RPMI8226 (cell line): ENCODE results near the gene ABCF2.

Experiments
- DNase-seq: peaks from one replicate; pipeline ENCODE4 v3.0.0-alpha.2; 2015

ABCF2 gene

DNA sequence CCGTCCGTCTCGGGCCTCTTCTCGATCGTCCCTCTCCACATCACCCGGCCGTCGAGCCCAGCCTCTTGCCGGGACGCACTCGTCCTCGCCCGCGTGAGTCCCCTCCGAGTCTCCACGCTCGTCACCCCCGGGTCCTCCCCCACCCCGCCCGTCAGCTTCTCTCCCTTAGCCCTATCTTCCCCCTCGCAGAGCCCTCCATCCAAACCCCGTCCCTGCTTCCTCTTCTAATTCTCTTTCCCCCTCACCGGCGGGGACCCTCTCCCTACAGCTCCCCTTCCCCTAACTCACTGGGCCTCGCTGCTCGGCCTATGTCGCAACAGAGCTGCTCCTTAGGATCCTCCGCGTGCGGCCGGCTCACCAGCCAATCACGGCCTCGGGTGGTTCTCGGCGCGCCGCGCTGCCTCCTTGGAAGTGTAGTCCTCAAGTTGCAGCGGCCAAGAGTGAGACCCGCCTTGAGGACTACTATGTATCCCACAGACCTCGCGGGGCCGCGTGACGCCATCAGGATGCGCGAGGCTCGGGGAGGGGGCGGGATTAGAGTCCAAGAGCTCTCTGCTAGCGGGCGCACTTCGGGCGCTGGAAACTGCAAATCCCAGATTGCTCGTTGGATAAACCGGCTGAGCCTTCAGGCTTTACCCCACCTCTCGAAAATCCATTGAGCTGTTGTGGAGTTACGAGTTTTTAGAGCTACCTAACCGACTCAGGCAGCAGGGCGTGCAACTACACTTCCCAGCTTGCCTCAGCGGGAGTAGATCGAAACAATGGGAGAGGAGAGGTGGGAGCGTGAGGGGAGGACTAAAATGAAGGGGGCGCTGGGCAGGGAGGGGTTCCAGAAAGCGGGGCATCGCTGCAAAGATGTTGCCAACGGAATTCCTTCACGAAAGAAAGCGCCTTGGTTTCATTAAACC lies at the start of gene ABCF2:
Gene ABCF2, minus strand, starts transcription at position 331 of the 908 bp plus-strand sequence. CDS start 747 bp downstream, outside the sequence.
- peak; percentile 99 for DNase-seq

- DNase-seq, result no peak
Observed at GRCh38 chr7:151275813-151276577, 49.0 kb upstream of the ABCF2 start.

DNA sequence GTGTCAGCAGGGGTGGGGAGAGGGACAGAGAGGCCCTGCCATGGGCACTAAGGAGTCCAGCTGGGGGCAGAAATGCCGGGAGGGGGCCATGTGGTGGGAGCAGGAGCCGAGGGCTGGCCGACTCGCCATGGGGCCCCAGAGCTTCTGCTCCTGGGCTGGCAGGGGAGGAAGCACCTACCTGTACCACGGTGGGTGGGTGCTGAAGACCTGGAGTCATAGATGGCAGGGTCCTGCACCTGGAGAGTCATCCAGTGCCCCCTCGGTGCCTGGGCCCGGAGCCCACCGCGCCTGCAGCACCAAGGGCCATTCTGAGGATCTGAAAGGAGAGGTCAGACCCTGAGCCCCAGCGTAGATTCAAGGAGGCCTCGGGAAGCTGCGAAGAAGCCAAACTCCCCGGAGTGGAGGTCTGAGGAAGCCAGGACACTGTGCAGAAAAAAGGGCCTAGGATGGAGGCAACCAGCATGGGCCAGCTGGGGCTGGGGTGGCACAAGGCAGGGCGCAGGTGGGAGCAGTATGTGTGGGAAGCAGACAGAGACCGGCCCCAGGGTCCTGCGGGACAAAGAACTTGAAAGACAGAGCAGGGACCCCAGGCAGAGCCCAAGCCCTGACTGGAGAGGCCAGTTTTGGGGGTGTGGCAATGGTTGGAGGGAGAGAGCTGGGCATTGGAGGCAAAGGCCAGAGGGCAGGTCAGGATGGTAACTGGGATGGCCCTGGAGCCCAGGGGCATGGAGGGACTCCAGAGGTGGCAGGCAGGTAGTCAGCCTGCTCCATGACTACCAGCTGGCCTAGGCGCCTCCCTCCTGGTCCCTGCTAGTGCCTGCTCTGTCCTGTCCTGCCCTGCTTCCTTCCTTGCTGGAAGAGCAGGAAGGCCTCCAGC lies 48.2 kb upstream of the ABCF2 start:
- no peak for DNase-seq

DNA sequence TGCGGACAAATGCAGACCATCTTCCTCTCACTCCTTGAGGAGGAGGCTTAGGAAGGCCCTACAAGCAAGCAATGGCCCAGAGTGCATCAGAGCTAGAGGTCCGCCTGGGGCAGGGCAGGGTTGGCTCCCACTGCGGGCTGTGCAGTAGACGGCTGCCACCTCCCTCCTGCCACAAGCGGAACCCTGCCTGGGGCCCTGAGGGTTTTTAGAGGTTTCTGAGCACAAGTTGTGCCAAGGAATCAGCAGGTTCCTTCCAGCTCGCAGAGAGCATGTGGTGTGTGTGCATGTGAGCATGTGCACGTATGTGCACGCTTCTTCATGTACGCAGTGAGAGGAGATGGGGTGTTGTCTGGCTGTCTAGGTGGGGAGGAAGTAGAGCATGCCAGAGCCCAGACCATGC lies 47.4 kb upstream of the ABCF2 start:
- DNase-seq, result peak; percentile 38

DNA sequence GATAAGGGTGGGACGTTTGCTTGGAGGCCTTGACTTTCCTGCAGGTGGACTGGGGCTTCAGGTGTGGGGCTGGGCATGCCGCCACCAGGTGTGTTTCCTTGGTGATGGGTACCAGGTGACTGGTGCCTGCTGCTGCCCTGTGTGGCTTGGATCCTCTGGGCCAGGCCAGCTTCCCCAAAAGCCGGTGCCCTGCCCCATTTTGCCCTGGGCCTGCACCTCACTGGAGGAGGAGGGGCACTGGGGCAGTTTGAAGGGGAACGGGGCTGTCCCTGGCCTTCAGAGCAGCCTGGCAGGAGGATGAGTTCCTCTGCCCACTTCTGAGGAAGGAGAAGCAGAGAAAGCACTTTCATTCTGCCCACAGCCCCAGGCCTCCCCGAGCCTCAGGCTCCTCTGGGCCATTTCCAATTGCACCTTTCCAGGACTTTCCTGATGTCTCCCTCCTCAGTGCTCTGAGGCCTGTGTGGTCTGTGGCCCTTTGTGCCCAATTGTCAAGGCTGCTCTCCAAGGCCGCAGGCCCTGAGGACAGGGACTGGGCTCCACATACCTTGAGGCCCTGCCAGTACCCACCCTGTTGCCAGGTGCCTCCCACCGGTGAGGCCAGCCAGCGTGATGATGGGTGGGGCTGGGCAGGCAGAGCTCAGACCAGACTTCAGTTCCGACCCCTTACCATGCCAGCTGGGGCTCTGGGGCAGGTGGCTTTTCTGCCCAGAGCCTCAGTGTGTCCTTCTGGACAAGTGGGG lies 46.8 kb upstream of the ABCF2 start:
- DNase-seq, result peak; percentile 26

GRCh38 chr7:151272877-151273276 lies 45.9 kb upstream of the ABCF2 start:
- DNase-seq, result no peak

- DNase-seq, result no peak
Observed at GRCh38 chr7:151272405-151272804, 45.4 kb upstream of the ABCF2 start.

- DNase-seq, result no peak
Observed at GRCh38 chr7:151271699-151272355, 44.8 kb upstream of the ABCF2 start.

GRCh38 chr7:151269511-151269910 lies 42.5 kb upstream of the ABCF2 start:
- no peak for DNase-seq

- DNase-seq, result no peak
Observed at GRCh38 chr7:151265351-151265931, 38.4 kb upstream of the ABCF2 start.

DNA sequence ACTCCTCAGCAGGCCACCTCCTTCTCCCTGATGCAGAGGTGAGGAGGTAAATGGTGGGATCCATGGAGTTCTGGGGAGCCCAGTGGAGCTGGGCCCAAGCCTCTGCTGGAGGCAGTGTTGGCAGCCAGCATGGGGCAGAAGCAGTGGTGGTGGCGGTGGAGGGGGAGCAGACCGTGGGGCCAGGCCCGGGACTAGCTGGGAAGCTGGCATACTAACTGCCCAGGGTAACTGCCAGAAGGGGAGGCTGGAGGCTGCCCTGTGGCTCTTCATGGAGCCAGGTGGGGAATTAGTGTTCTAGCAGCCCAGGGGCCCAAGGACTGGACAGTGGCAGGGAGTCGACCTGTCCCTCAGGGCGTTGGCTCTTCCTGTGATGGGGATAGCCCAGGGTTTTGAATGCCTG lies 37.6 kb upstream of the ABCF2 start:
- no peak for DNase-seq

GRCh38 chr7:151261529-151261928 lies 34.5 kb upstream of the ABCF2 start:
- DNase-seq, result no peak

- DNase-seq, result no peak
Observed at GRCh38 chr7:151260883-151261282, 33.9 kb upstream of the ABCF2 start.

DNA sequence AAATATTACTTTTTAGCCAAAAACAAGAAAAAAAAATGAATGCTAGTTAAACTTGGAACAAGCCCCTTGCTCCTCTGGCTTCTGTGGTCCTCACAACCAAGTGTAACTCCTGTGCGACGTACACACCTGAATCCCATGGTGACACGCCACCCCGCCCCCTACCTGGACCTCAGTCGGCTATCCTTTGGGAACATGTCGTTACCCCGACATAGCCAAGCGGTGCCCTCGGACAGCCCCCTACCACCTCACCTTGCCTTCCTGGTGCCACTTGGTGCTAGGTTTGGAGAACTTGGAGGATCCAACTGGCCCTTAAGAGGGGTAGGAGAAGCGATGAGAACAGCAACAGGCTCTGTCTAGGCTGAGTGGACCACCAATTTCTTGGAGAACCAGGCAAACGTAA lies 33.5 kb upstream of the ABCF2 start:
- no peak for DNase-seq

- no peak for DNase-seq
Observed at GRCh38 chr7:151257990-151258389, 31.0 kb upstream of the ABCF2 start.

DNA sequence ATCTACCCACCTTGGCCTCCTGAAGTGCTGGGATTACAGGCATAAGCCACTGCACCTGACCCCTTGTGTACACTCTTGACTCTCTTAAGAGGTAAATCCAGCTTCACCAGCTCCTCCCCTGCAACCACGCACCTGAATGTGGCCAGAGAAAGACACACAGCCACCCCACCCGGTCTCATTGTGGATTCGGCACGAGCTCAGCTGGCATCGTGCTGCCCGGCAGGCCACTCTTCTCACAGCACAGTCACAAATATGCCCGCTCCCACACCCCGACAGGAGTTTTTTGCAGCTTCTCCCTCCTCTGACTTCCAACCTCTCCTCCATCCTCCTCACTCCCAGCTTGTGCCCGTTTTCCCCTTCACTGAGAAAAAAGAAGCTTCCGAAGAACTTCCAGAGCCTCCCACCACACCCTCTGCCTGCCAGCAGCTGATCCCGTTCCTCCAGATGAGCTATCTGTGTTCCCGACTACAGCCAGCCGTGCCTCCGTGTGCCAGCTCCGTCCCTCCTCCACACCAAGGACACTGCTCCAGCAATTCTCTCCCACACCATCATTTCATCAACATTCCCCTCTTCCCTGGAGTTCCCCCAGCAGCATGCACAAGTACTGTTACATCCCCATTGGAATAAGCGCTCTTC lies 29.5 kb upstream of the ABCF2 start:
- DNase-seq, result no peak

- DNase-seq, result no peak
Observed at GRCh38 chr7:151255390-151255789, 28.4 kb upstream of the ABCF2 start.

DNA sequence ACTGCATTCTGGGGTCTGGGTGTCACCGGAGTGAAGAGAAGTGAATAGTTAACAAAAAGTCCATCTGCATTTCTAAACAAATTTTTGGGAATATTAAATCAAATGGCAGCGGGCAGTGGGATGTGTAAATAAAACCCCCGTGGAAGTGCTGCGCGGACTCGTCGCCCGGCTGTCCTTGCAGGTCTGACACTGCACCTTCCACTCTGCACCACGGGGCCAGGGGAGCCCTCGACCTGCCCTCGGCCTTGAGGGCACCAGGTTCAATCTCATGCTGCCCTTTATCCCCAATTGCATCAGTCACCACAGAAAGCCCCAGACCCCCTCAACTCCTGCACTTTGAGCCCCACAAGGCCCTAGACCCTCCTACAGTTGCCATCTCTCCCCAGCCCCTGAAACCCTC lies 27.8 kb upstream of the ABCF2 start:
- DNase-seq, result no peak

DNA sequence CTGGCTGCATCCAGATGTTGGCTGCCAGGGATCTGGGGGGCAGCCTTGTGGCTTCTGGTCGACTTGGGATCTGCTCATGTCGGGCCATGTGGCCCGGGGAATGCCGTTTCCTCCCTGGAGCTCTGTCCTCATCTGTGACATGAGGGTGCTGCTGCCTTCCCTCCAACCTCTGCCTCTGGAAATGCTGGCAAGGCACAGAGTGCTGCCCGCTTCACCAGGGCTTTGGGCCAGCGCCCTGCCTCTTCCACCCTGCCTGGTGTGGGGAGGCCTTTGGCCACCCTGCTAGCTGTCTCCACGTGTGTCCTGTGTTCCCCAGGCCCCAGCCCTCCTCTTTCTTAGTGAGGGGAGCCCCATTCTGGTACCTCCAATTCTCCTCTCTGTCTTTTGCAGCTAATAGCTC lies 27.3 kb upstream of the ABCF2 start:
- DNase-seq, result no peak

DNA sequence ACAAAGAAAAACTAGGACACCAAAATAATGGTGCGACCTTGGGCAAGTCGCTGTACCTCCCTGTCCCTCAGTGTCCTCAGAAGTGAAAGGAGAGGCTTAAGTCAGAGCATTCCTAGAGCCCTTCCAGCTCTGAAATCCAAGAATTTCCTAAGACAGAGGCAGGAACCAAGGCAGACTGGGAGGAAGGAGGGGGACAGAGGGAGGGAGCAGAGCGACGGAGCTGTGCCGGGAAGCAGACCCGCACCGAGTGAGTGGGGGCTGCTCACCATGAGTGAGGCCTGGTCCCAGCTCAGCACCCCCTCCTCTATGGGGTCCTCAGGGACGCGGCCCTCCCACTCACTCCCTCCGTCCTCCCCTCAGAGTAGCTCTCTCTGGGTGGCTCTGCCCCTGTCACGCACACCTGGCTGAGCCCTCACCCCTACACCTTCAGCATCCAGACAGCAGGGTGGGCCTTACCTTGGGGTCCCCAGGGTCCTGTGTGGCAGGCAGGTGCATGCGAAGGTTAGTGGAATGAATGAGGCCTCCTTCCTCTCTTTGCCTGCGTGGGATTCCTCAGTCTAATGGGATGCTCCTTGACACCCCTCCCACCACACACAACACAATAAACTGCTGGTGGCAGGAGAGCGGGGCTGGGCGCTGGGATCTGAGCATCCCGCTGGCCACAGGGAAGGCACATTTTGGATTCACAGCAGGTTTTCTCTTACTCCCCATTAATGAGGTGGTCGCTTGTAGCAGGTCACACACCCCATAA lies 26.1 kb upstream of the ABCF2 start:
- DNase-seq, result no peak
